Neural progenitor cell (in vitro differentiated cells): ENCODE data around the gene TNFRSF14. TPM values are rescaled to one million over a fixed set of nuclear protein-coding genes. Genes with fewer than 3 reads are reported as not detected.

Experiments used
- DNase-seq: peaks from one replicate; pipeline ENCODE4 v3.0.0-alpha.2; 2016; ENCODE audit warnings: low spot score
- H2AFZ ChIP-seq: fragments of 200-600 bp; sonication (generic); replicated peaks from 2 replicates; pipeline ENCODE4 v1.6.1; 2016; ENCODE audit warnings: antibody characterized with exemption
- H3F3A ChIP-seq: fragments of 200-600 bp; sonication (generic); 2 replicates; pipeline ENCODE4 v1.6.1; 2016; ENCODE audit warnings: antibody characterized with exemption, low read depth
- H3K27ac ChIP-seq: fragments of 200-600 bp; sonication (generic); 2 replicates; pipeline ENCODE4 v1.5.1; 2016; ENCODE audit warnings: mild to moderate bottlenecking
- H3K27me3 ChIP-seq: fragments of 200-600 bp; sonication (generic); 2 replicates; pipeline ENCODE4 v1.6.1; 2016; ENCODE audit warnings: mild to moderate bottlenecking, moderate library complexity
- H3K36me3 ChIP-seq: fragments of 200-600 bp; sonication (generic); 2 replicates; pipeline ENCODE4 v1.5.1; 2016
- H3K4me1 ChIP-seq: fragments of 200-600 bp; sonication (generic); 2 replicates; pipeline ENCODE4 v1.6.1; 2016; ENCODE audit warnings: mixed run types
- H3K4me2 ChIP-seq: fragments of 200-600 bp; sonication (generic); 2 replicates; pipeline ENCODE4 v1.6.1; 2016
- H3K4me3 ChIP-seq: fragments of 200-600 bp; sonication (generic); 2 replicates; pipeline ENCODE4 v1.5.1; 2016
- H3K79me2 ChIP-seq: fragments of 200-600 bp; sonication (generic); 2 replicates; pipeline ENCODE4 v1.6.1; 2016; ENCODE audit warnings: low read depth
- H3K9ac ChIP-seq: fragments of 200-600 bp; sonication (generic); 2 replicates; pipeline ENCODE4 v1.6.1; 2016
- H3K9me3 ChIP-seq: fragments of 200-600 bp; sonication (generic); 2 replicates; pipeline ENCODE4 v1.5.1; 2016; ENCODE audit warnings: low read depth
- H4K20me1 ChIP-seq: fragments of 200-600 bp; sonication (generic); 2 replicates; pipeline ENCODE4 v1.6.1; 2016; ENCODE audit warnings: low read depth
- H3K27ac Mint-ChIP-seq: 3 replicates; pipeline ENCODE4 v1.8.0; 2021; ENCODE audit warnings: mixed read lengths
- H3K27me3 Mint-ChIP-seq: 2 replicates; pipeline ENCODE4 v1.8.0; 2022; ENCODE audit warnings: low read depth, mild to moderate bottlenecking, inconsistent platforms, moderate library complexity, mixed read lengths; ENCODE audit not compliant: insufficient read depth
- H3K36me3 Mint-ChIP-seq: 3 replicates; pipeline ENCODE4 v1.8.0; 2021; ENCODE audit warnings: mixed read lengths
- H3K4me1 Mint-ChIP-seq: 3 replicates; pipeline ENCODE4 v1.8.0; 2021; ENCODE audit warnings: mixed read lengths
- H3K4me3 Mint-ChIP-seq: 3 replicates; pipeline ENCODE4 v1.8.0; 2021; ENCODE audit warnings: mild to moderate bottlenecking, moderate library complexity, mixed read lengths
- H3K9me3 Mint-ChIP-seq: 3 replicates; pipeline ENCODE4 v1.8.0; 2020; ENCODE audit warnings: mixed read lengths
- EZH2 ChIP-seq: fragments of 200-600 bp; sonication (generic); IDR thresholded peaks from 2 replicates; pipeline ENCODE4 v1.6.1; 2017; ENCODE audit warnings: antibody characterized with exemption, mild to moderate bottlenecking, moderate library complexity
- EZH2phosphoT487 ChIP-seq: fragments of 200-600 bp; sonication (generic); IDR thresholded peaks from 2 replicates; pipeline ENCODE4 v1.6.1; 2017; ENCODE audit warnings: antibody characterized with exemption
- total RNA-seq: library from RNA; depleted of rRNA; stranded (reverse); fragments of >200 nt; gene quantifications from 2 replicates; pipeline ENCODE4 v1.2.3, GENCODE V29; 2015; ENCODE audit warnings: low replicate concordance
- TF ChIP-seq, protein P1 (sequence below): fragments of 200-600 bp; sonication (generic); IDR thresholded peaks from 2 replicates; pipeline ENCODE4 v1.5.1; 2017; ENCODE audit warnings: antibody characterized with exemption, mild to moderate bottlenecking

Gene TNFRSF14
- total RNA-seq, 1 donor from 2014 or later = not detected

DNA sequence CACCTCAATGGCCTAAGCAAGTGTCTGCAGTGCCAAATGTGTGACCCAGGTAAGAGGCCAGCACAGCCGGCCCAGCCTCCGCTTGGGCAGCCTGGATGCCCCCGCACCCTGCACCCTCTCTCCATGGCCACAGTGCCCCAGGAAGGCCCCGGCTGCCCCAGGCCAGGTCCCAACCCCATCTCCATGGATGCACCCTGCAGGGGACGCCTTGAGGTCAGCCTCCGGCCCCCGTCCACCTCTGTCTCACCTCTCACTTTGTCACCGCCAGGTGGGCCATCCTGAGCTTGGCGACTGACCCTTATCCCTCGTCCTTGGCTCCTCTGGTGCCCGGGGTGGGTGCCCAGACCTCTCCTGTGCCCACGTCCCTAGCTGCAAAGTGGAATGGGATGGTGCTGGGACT, 2.2 kb downstream of the TNFRSF14 start:
- peaks cover 13% of the 10 kb centered on the region for H3K4me1 ChIP-seq
- no peak for TF ChIP-seq EZH2phosphoT487
- no peak for TF ChIP-seq EZH2
- TF ChIP-seq, protein P1, sequence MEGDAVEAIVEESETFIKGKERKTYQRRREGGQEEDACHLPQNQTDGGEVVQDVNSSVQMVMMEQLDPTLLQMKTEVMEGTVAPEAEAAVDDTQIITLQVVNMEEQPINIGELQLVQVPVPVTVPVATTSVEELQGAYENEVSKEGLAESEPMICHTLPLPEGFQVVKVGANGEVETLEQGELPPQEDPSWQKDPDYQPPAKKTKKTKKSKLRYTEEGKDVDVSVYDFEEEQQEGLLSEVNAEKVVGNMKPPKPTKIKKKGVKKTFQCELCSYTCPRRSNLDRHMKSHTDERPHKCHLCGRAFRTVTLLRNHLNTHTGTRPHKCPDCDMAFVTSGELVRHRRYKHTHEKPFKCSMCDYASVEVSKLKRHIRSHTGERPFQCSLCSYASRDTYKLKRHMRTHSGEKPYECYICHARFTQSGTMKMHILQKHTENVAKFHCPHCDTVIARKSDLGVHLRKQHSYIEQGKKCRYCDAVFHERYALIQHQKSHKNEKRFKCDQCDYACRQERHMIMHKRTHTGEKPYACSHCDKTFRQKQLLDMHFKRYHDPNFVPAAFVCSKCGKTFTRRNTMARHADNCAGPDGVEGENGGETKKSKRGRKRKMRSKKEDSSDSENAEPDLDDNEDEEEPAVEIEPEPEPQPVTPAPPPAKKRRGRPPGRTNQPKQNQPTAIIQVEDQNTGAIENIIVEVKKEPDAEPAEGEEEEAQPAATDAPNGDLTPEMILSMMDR = no peak
- Mint-ChIP-seq H3K4me1 (peaks cover 15% of the 10 kb centered on the region), H3K27me3 (no peaks in the 10 kb centered on the region), H3K9me3 (no peaks in the 10 kb centered on the region), H3K4me3 (no peak overlapping the region), H3K27ac (peak overlapping the region; percentile 57), H3K36me3 (no peaks in the 10 kb centered on the region)
- H3K9ac ChIP-seq = no peak overlapping the region
- H3K27ac ChIP-seq = no peak overlapping the region
- H3K27me3 ChIP-seq = no peaks in the 10 kb centered on the region
- no peaks in the 10 kb centered on the region for H4K20me1 ChIP-seq
- H3K9me3 ChIP-seq = no peaks in the 10 kb centered on the region
- H3K4me3 ChIP-seq = no peak overlapping the region
- H3K4me2 ChIP-seq = no peak overlapping the region
- H3K36me3 ChIP-seq = no peaks in the 10 kb centered on the region
- H3K79me2 ChIP-seq = no peaks in the 10 kb centered on the region
- H2AFZ ChIP-seq = no peak overlapping the region
- H3F3A ChIP-seq = peaks cover 10% of the 10 kb centered on the region
- no peak for DNase-seq

DNA sequence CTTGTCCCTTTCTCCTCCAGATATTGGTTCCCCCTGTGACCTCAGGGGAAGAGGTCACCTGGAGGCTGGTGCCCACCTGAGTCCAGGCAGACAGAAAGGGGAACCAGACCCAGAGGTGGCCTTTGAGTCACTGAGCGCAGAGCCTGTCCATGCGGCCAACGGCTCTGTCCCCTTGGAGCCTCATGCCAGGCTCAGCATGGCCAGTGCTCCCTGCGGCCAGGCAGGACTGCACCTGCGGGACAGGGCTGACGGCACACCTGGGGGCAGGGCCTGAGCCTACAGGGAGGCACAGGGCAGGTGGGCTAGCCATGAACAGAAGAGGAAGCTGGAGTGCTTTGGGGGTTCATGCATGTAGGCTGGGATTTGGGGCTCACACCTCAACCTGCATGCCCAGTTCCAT, 2.7 kb downstream of the TNFRSF14 start:
- H3K27ac Mint-ChIP-seq = peak overlapping the region; percentile 57
- no peaks in the 10 kb centered on the region for H3K27me3 Mint-ChIP-seq
- Histone ChIP-seq H3K9ac (no peak overlapping the region), H3K36me3 (no peaks in the 10 kb centered on the region), H3K79me2 (no peaks in the 10 kb centered on the region), H3K4me3 (no peak overlapping the region), H3K4me2 (no peak overlapping the region), H3K9me3 (no peaks in the 10 kb centered on the region), H3F3A (peaks cover 10% of the 10 kb centered on the region), H4K20me1 (no peaks in the 10 kb centered on the region), H2AFZ (no peak overlapping the region), H3K27me3 (no peaks in the 10 kb centered on the region), H3K4me1 (peaks cover 13% of the 10 kb centered on the region), H3K27ac (no peak overlapping the region)
- H3K36me3 Mint-ChIP-seq = no peaks in the 10 kb centered on the region
- no peak for TF ChIP-seq EZH2phosphoT487
- TF ChIP-seq, protein P1 = no peak
- TF ChIP-seq EZH2 = no peak
- no peak for DNase-seq
- peaks cover 12% of the 10 kb centered on the region for H3K4me1 Mint-ChIP-seq
- H3K9me3 Mint-ChIP-seq = no peaks in the 10 kb centered on the region
- no peak overlapping the region for H3K4me3 Mint-ChIP-seq

DNA sequence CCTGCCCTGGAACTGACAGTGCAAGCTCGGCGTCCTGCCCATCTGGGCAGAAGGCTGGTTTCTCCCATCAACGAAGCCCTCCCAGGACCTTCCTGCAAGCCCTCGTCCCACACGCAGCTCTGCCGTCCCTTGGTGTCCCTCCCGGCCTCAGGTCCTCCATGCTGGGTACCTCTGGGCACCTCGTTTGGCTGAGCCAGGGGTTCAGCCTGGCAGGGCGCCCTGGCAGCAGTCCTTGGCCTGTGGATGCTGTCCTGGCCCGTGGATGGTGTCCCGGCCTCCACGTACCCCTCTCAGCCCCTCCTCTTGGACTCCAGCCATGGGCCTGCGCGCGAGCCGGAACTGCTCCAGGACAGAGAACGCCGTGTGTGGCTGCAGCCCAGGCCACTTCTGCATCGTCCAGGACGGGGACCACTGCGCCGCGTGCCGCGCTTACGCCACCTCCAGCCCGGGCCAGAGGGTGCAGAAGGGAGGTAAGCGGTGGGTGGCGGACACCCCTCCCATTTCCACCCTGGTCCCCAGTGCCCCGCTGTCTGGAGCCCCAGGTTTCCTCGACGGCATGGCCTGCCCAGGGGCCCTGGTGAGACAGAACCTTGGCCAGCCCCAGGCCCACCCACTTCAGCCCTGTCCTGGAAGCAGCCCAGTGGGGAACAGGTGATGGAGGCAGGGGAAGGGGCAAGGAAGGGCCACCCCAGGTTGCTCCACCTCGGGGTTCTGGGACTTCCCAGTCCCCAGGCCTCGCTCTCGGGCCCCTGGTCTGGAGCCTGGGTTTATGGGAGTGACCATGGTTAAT, 3.5 kb downstream of the TNFRSF14 start:
- Histone ChIP-seq H3K27ac (no peak overlapping the region), H3K27me3 (no peaks in the 10 kb centered on the region), H2AFZ (no peak overlapping the region), H3K4me1 (peaks cover 13% of the 10 kb centered on the region), H3F3A (peaks cover 10% of the 10 kb centered on the region), H3K9ac (no peak overlapping the region), H3K4me2 (no peak overlapping the region), H4K20me1 (no peaks in the 10 kb centered on the region), H3K4me3 (no peak overlapping the region), H3K36me3 (no peaks in the 10 kb centered on the region), H3K79me2 (no peaks in the 10 kb centered on the region), H3K9me3 (no peaks in the 10 kb centered on the region)
- H3K27me3 Mint-ChIP-seq = no peaks in the 10 kb centered on the region
- peaks cover 9% of the 10 kb centered on the region for H3K4me1 Mint-ChIP-seq
- H3K9me3 Mint-ChIP-seq = no peaks in the 10 kb centered on the region
- no peak overlapping the region for H3K4me3 Mint-ChIP-seq
- no peak for DNase-seq
- no peak overlapping the region for H3K27ac Mint-ChIP-seq
- no peaks in the 10 kb centered on the region for H3K36me3 Mint-ChIP-seq
- TF ChIP-seq, protein P1 = no peak
- TF ChIP-seq EZH2 (no peak), EZH2phosphoT487 (no peak)
